PC-9 (cell line): Measurements from ENCODE around the gene MTIF3.

Source experiments
- EZH2 ChIP-seq: fragments of 200-600 bp; sonication (generic); IDR thresholded peaks from 2 replicates; pipeline ENCODE4 v1.8.0; 2017; ENCODE audit warnings: antibody characterized with exemption, low read depth
- TF ChIP-seq, protein P1 (sequence below): fragments of 200-600 bp; sonication (generic); conservative IDR thresholded peaks from 2 replicates; pipeline ENCODE4 v1.6.1; 2017; ENCODE audit warnings: mixed run types, antibody characterized with exemption, mild to moderate bottlenecking, moderate library complexity

GRCh38 chr13:27403727-27404385, 46.5 kb downstream of the MTIF3 start:
- TF ChIP-seq, protein P1, sequence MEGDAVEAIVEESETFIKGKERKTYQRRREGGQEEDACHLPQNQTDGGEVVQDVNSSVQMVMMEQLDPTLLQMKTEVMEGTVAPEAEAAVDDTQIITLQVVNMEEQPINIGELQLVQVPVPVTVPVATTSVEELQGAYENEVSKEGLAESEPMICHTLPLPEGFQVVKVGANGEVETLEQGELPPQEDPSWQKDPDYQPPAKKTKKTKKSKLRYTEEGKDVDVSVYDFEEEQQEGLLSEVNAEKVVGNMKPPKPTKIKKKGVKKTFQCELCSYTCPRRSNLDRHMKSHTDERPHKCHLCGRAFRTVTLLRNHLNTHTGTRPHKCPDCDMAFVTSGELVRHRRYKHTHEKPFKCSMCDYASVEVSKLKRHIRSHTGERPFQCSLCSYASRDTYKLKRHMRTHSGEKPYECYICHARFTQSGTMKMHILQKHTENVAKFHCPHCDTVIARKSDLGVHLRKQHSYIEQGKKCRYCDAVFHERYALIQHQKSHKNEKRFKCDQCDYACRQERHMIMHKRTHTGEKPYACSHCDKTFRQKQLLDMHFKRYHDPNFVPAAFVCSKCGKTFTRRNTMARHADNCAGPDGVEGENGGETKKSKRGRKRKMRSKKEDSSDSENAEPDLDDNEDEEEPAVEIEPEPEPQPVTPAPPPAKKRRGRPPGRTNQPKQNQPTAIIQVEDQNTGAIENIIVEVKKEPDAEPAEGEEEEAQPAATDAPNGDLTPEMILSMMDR, result no peak
- no peak for TF ChIP-seq EZH2
